HG03520 (cell line): ENCODE results near the gene PKIG.

Experiments used
- ATAC-seq: cut with Tn5 transposase; IDR thresholded peaks from one replicate; pipeline ENCODE4 v1.9.1; 2021; ENCODE audit warnings: mild to moderate bottlenecking, moderate library complexity; ENCODE audit not compliant: unreplicated experiment

PKIG gene

DNA sequence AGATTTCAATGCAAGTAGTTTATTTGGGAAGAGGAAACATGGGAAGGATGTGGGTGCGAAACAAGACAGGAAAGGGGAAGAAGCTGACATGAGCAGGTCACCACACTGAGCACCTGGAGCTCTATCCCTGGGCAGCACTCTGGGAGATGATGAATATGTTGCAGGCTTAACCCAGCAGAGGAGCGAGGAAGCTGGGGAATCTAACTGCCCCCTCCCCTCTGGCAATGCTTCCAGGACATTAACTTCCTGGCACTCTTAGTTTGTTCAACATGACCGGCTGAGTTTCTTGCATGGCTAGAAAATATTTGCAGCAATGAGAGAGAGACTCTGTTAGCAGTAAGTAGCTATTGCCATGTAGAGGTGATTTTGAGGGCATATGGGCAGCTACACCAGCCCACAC, 74.1 kb downstream of the PKIG start:
- ATAC-seq = no peak

- ATAC-seq = no peak
These were observed 75.5 kb downstream of the PKIG start for GRCh38 chr20:44657875-44658274.

DNA sequence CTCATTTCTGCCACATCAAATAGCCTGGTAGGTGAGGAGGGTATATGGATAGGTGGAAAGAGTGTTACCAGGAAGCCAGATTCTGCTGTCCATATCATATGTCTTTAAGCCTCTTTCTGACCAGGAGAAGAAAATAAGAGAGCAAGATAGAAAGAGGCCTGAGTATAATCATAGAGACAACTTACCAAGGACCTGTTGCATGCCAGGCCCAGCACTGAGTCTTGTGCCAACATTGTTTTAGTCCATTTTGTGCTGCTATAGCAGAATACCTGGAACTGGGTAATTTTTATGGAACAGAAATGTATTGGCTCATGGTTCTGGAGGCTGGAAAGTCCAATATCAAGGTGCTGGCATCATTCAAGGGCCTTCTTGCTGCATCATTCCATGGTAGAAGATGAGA, 76.4 kb downstream of the PKIG start:
- ATAC-seq = no peak

DNA sequence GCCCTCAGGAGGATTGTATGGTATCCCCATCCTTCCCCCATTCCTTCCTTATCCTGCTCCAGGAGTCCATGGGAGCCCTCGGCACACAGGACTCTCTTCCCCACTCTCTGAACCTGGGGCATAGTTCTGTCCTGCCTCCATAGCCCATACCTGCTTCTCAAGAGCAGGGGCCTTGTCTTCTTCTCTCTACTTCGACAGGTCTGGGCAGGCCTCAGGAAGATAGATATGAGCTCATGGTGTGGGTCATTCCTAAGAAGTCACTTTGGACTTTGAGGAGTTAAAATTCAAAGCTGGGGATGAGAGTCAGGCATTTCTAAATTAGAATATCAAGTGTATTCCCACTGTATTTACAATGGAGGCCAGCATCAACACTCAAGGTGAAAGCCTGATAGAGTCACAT, 77.6 kb downstream of the PKIG start:
- ATAC-seq = no peak

- no peak for ATAC-seq
These were observed 78.2 kb downstream of the PKIG start for GRCh38 chr20:44660581-44660980.

DNA sequence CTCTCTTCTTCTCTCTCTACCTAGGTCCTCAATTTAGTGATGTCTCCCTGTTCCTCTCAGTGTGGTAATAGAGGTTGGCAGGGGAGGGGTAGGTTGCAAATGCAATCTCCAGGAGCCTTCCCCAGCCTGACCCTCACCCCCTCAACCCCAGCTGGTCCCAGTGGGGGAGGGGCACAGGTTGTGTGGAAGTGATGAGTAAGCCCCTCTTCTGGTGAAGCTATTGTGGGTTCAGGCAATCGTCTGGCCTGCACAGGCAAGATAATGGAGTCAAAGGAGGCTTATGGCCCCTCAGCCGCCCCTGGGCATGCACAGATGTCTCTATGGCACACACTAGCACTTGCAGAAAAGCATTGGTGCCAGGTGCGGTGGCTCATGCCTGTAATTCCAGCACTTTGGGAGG, 79.9 kb downstream of the PKIG start:
- no peak for ATAC-seq

DNA sequence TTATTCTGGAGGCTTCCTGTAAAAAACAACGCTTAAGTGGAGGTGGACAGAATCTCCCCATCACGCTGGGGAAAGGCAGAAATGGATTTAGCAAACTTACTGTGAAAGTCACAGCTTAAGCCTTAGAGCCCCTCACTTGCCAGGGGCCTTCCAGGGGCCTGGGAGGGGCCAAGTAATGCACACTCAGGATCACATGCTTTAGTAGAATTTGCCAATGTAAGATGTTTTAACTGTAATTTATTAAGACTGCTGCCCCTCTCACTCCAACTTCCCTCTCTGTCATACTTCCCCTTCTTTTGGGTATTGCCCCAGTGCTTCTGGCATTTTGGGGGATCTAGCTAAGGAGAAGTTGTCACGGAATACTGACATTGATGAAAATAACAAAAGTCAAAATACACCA, 81.8 kb downstream of the PKIG start:
- ATAC-seq = no peak

- no peak for ATAC-seq
These were observed 83.7 kb downstream of the PKIG start for GRCh38 chr20:44666066-44666465.
